EL (cell line): Measurements from ENCODE around the gene PHAF1.
A peak's percentile ranks its signal among the peaks of the same experiment; 100 is the strongest.

Experiments
- DNase-seq: peaks from one replicate; pipeline ENCODE4 v3.0.0-alpha.2; 2016

Gene PHAF1

DNA sequence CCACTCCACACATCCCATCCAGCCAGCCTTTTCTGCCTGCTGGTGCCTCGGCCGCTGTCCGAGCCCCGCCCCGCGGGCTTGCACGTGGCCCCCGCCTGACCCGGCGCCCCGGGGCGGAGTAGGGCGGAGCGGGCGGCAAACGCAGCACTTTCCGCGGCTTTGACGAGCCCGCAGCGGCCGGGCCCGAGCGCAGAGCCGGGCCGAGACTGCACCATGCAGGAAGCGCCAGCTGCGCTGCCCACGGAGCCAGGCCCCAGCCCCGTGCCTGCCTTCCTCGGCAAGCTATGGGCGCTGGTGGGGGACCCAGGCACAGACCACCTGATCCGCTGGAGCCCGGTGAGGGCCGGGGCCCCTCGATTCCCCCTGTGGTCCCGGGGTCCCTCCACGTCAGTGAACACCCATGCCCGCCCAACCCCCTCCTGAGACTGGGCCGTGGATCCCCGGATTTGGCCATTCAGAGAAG is 54.9 kb downstream of the PHAF1 start, which contains the start of gene HSF4:
Gene HSF4, plus strand, starts transcription at position 147 of the 463 bp plus-strand sequence. Its CDS starts 67 bp downstream, at position 214.
- DNase-seq = peak; percentile 36

DNA sequence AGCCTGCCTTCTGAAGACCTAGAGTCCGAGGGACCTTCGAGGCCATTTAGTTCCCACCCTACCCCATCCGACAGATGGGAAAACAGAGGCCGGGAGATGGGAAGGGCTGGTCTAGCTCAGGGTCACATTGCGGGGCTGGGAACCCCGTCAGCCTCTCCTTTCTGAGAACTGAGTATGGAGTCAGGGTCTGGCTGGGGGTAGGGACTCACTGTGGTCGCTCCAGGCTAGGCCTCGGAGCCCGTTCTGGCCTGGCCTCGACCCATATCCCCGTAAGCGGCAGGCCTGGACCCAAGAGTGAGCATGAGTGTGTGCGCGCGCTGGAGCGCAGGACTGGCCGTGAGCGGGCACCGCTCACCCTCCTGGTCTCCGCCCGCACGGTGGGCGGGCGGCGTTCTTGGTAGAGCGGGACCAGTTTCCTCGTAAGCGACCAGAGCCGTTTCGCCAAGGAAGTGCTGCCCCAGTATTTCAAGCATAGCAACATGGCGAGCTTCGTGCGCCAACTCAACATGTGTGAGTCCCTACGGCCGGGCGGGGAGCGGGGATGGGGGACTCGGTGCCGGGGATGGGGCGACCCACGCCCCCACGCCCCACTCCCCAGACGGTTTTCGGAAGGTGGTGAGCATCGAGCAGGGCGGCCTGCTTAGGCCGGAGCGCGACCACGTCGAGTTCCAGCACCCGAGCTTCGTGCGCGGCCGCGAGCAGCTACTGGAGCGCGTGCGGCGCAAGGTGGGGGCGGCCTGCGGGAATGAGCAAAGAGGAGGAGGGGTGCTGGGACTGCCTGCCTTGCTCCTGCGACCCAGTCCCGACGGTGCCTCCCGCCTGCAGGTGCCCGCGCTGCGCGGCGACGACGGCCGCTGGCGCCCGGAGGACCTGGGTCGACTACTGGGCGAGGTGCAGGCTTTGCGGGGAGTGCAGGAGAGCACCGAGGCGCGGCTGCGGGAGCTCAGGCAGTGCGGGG is 55.7 kb downstream of the PHAF1 start:
- no peak for DNase-seq

DNA sequence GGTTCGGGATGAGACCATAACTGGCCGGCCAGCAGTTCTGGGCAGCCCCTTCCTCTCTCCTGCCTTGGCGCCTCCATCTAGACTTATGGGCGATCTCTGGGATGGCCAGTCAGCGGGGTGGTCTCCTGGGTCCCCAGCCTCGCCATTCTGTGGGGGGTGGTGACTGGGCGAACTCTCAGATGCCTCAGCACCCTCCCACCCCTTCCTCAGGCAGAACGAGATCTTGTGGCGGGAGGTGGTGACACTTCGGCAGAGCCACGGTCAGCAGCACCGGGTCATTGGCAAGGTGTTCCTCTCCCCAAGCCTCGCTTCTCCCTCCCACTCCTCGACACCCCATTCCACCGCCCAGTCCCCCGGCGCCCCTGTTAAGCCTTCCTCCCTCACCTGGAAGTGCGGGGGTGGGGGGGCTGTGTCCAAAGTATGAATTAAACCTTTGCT is 56.4 kb downstream of the PHAF1 start:
- DNase-seq = no peak

GRCh38 chr16:67166598-67167168 is 56.9 kb downstream of the PHAF1 start:
- no peak for DNase-seq

GRCh38 chr16:67167588-67167987 is 57.8 kb downstream of the PHAF1 start:
- no peak for DNase-seq

DNA sequence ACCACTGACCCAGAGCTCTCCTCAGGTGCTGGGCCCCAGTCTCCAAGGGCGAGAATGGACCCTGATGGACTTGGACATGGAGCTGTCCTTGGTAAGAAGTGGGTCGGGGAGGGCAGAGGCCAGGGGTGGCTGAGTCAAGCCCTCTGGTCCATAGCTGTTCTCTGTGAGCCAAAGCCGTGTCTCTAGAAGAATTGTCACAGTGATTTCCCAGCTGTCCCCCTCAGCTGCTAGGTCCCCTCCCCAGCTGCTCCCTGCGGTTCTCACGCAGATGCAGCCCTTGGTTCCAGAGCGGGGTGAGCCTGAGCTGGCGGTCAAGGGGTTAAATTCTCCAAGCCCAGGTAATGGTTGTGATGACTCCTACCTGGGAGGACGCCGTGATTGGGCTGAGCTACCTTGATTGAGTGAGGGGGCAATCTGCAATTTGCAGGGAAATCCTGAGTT is 59.3 kb downstream of the PHAF1 start:
- no peak for DNase-seq

- DNase-seq = peak; percentile 42
These were observed 60.0 kb downstream of the PHAF1 start for GRCh38 chr16:67169642-67170167.

GRCh38 chr16:67170168-67170948 is 60.6 kb downstream of the PHAF1 start, which contains the start of gene NOL3:
Gene NOL3, plus strand, starts transcription at chr16:67170538.
- peak; percentile 86 for DNase-seq

- DNase-seq = no peak
These were observed 61.4 kb downstream of the PHAF1 start for GRCh38 chr16:67170949-67171649.

DNA sequence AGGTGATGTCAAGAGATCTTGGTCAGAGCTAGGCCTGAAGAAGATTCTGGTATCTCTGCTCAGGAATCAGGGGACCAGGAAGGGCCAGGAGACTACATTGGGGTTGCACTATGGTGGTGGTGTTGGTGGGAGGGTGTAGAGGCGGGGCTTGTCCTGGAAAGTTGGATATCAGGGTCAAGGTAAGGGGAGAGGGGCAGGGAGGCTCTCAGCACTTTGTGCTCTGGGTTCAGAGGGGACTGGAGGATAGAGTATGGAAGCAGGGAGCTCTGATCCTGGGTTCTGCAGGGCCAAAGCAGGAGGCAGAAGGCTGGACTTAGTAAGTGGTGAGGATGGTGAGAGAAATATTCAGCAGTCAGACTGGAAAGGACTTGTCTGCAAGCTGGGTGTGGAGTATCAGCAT is 63.6 kb downstream of the PHAF1 start:
- DNase-seq = no peak

- peak; percentile 87 for DNase-seq
These were observed 64.3 kb downstream of the PHAF1 start for GRCh38 chr16:67173808-67174705.

DNA sequence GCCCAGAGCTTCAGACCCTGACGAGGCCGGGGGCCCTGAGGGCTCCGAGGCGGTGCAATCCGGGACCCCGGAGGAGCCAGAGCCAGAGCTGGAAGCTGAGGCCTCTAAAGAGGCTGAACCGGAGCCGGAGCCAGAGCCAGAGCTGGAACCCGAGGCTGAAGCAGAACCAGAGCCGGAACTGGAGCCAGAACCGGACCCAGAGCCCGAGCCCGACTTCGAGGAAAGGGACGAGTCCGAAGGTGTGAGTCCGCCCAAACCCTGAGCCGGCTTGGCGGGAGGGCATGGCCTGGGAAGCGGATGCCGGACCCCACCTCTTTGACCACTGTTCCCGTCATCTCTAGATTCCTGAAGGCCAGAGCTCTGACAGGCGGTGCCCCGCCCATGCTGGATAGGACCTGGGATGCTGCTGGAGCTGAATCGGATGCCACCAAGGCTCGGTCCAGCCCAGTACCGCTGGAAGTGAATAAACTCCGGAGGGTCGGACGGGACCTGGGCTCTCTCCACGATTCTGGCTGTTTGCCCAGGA is 65.0 kb downstream of the PHAF1 start:
- no peak for DNase-seq

GRCh38 chr16:67176662-67177061 is 66.9 kb downstream of the PHAF1 start:
- DNase-seq = no peak

GRCh38 chr16:67177743-67178699 is 68.3 kb downstream of the PHAF1 start:
- DNase-seq = peak; percentile 46

DNA sequence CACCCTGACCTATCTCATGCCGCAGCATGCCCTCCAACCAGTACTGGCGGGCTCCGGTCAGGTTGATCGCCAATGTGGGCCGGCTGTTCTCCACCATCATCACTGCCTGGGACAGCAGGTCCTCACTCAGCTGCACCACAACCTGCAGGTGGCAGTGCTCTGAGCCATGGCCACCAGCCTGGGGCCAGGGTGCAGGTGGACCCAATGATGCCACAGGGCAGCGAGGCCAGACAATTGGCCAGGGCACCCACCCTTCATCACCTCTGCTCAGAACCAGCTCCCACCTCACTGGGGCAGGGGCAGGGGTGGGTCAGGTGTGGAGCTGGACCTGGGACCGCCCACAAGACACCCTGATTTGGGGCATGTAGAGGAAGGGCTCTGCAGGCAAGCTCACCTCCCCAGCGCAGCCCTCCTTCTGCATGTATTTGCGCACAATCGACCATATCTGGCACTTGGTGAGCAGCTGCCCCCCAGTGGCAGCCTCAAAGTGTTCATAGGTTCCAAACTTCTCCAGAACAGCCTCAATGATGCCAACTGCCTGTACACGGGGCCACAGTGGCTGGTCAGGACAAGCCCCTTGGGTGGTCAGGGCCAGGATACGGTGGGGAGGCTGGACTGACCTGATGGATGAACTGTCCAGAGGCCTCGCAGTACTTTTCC is 69.8 kb downstream of the PHAF1 start:
- DNase-seq = no peak

DNA sequence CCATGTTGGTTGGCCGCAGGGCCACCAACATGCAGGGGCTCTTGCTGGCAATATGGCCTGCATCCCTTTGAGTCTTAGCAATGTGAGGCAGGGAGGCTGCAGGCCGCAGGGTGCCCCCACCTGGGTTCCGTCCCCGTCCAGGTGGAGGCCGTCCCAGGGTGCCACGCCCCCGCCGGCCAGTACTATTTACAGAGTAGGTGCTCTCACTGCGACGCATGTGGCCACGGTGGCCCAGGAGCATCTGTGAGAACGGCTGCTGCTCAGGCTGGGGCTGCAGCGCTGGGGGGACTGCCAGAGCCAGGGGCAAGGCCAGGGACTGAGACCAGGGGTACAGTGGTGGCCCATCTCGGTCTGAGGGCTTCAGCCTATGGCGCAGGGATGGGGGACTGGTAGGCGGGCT is 70.4 kb downstream of the PHAF1 start:
- no peak for DNase-seq

DNA sequence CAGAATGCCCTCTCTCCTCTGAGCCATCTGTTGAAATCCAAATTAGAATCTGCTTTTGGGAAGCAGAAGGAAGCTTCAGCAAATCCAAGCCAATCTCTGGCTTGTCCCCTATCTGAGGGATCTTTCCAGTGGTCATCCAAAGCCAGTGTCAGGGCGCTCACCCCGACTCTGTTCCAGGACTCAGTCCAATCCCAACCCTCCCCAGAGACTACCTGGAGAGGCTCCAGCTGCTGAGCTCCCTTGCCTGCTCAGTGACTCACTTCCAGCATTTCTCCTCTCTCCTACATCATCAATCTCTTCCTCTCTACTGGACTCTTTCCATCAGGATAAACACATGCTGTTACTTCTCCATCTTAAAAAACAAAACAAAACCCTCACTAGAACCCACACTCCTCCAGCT is 71.6 kb downstream of the PHAF1 start:
- peak; percentile 76 for DNase-seq

DNA sequence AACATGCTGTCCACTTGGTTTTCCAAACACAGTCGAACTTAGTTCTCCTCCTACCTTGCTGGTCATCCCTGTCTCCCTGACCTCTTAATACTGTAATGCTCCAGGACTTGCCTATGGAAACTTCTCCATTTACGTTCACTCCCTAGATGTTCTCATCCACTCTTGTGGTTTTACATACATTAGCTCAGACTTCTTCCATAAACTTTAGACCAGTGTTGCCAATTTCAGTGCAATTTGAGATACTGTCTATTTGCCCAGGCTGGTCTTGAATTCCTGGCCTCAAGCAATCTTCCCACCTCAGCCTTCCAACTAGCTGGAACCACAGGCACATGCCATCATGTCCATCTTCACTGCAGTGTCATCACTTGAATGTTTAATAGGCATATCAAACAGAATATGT is 72.5 kb downstream of the PHAF1 start:
- DNase-seq = no peak

DNA sequence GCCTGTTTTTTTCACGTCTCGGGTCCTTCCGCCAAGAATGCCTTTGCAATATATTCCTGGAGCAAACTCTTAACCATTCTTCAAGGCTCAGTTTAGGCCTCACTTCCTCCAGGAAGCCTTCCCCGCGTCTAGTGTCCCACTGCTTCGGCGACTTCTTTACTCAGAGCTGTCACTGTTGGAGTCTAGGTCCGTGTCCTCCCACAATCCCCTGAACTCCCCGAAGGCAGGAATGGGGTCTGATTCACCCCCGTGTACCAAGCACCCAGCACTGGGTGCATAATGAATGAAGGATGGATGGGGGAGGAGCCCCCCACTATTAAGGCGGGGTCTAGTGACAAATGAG is 73.5 kb downstream of the PHAF1 start:
- DNase-seq = no peak
